Heart left ventricle (tissue), 13 donors: ENCODE data around the gene FUT8.

ENCODE experiments used
- CTCF ChIP-seq, 12 donors: fragments of 200-600 bp; sonication (generic) in 4 of 12; IDR thresholded peaks; one replicate each; pipeline versions ENCODE4 v1.5.0 to v1.8.0; 2018 to 2022; ENCODE audit warnings: antibody characterized with exemption in 12 of 12, mild to moderate bottlenecking in 5 of 12
- POLR2A ChIP-seq, 2 donors: fragments of 450-650 bp; IDR thresholded peaks; one replicate each; pipeline ENCODE4 v1.6.1; 2017; ENCODE audit warnings: antibody characterized with exemption in 2 of 2, mild to moderate bottlenecking in 2 of 2, moderate library complexity in 2 of 2
- donor health status: ischemic (EF 13 %, LVEDD 7.1; RV severe dilation, severe dysfunction).
- donor health status: DM: no; HTN: yes; CAD: no.
- donor health status: DM: no; HTN: no; CAD: no.
- donor health status: ischemic (EF 25% LVEDD 6.9; RV normal size, moderate dysfunction).
- donor health status: ischemic (EF 25% LVEDD 5.7; RV mildly dilated, moderate dysfunction).
- donor health status: ischemic (EF 35%, LVEDD 5.7; RV mildly dilated, moderate dysfunction).
- donor health status: nonischemic (EF 11% LVEDD 7.7; RV severe dilation, severe dysfunction).
- donor health status: DM: yes; HTN: yes; CAD: no.
- donor health status: PGD.
- donor health status: ischemic (EF 29% LVEDD 5.4; RV normal size, mild dysfunction).
- donor health status: nonischemic (EF 23%, LVEDD 6.1; RV moderate dilation, normal function).

GRCh38 chr14:65531148-65531547, 118.6 kb downstream of the FUT8 start:
- TF ChIP-seq CTCF (IDR thresholded peaks at IDR 0.05), result no peak
- TF ChIP-seq POLR2A (IDR thresholded peaks at IDR 0.05), result no peak
